ENCODE results near the gene TUBA8. TPM values are rescaled to one million over a fixed set of nuclear protein-coding genes. Genes with fewer than 3 reads are reported as not detected.

The TUBA8 gene
- total RNA-seq, result 3.9 and 5.7 TPM in 2 replicates

GRCh38 chr22:18110194-18110953, at the start of gene TUBA8:
Gene TUBA8 (plus strand): TSS chr22:18110809. CDS start chr22:18110866, 57 bp downstream.

GRCh38 chr22:18077639-18078328, 32.8 kb upstream of the TUBA8 start, which contains the start of gene PEX26:
Gene PEX26 (plus strand): TSS chr22:18077990. CDS start chr22:18078377, 387 bp downstream.

Small RNAs within 50 kb of the gene (small RNA-seq; reads per million reads assigned to genes)
- gene AC016027.5, result not detected

Other genes with a start within 250 kb of the TUBA8 start
- 34.0 and 44.4 TPM in 2 replicates for gene MICAL3, start 86.2 kb upstream of the TUBA8 start, total RNA-seq
- 34.3 and 45.3 TPM in 2 replicates for gene PEX26, start 32.8 kb upstream of the TUBA8 start, total RNA-seq
- 21.8 and 22.9 TPM in 2 replicates for gene USP18, start 39.4 kb downstream of the TUBA8 start, total RNA-seq

All from vein endothelial cell (primary cell).